ENCODE measurements around the gene ELFN2.

The ELFN2 gene

DNA sequence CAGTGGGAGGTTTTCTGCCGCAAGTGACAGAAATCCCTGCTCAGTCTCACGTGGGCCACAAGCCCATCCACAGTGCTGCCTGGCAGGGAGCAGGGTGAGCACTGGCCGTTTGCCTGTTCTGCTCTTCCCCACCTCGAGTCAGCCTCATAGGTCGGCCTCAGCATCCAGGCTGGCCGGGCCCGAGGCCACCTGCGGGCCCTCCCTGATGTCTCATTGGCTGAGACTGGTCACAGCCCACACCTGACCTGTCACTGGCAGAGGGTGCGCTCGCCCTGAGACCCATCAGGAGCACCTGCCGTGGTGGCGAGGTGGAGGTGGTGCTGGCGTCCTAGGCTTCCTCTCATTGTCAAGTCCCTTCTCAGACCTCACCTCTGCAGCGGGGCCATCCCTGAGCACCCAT lies 72.1 kb downstream of the ELFN2 start:
- no peak overlapping the region for H3K27ac ChIP-seq

DNA sequence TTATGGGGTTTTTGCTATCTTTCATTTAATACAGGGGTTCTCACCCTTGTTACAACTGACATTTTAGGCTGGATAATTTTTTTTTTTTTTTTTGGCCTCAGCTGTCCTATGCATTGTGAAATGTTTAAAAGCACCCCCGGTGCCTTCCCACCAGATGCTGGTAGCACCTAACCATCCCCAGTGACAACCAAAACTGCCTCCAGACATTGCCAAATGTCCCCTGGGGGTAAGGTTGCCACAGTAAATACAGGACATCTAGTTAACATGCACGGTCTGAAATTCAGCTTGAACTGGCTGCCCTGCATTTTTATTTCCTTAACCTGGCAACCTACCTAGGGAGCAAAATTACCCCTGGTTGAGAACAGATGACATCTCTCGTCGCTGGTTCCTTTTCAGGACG lies 72.6 kb downstream of the ELFN2 start:
- no peak overlapping the region for H3K27ac ChIP-seq
- TF ChIP-seq CTCF (IDR thresholded peaks at IDR 0.05) (no peak), ZFX (IDR thresholded peaks at IDR 0.05; ENCODE audit: borderline replicate concordance) (no peak)

More for the DNA sequence above, 72.1 kb downstream of the ELFN2 start:
- TF ChIP-seq CTCF (IDR thresholded peaks at IDR 0.05) = no peak
- TF ChIP-seq ZFX (IDR thresholded peaks at IDR 0.05; ENCODE audit: borderline replicate concordance) = no peak

- TF ChIP-seq CTCF (IDR thresholded peaks at IDR 0.05) = no peak
- no peak for TF ChIP-seq ZFX (IDR thresholded peaks at IDR 0.05; ENCODE audit: borderline replicate concordance)
- no peak overlapping the region for H3K27ac ChIP-seq
These were observed 73.0 kb downstream of the ELFN2 start for GRCh38 chr22:37354261-37354660.

- TF ChIP-seq CTCF (IDR thresholded peaks at IDR 0.05) = no peak
- TF ChIP-seq ZFX (IDR thresholded peaks at IDR 0.05; ENCODE audit: borderline replicate concordance) = no peak
- H3K27ac ChIP-seq = no peak overlapping the region
These were observed 73.4 kb downstream of the ELFN2 start for GRCh38 chr22:37353839-37354238.

DNA sequence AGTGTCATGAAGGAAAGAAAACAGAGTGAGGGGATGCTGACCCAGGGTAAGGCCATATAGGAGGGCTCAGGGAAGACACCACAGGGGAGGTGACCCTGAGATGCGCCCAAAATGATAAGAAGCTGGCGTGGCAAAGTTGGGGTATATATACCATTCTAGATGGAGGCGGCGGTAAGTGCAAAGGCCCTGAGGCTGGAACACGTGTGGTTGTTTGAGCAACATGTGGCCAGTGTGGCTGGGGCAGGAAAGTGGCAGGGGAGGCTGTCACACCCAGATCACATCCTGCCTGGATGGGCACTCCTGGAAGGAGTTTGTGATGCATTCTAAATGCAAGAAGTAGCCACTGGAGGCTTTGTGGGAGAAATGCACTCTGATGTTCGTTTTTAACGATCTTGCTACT lies 74.8 kb downstream of the ELFN2 start:
- TF ChIP-seq ZFX (IDR thresholded peaks at IDR 0.05; ENCODE audit: borderline replicate concordance) (no peak), CTCF (IDR thresholded peaks at IDR 0.05) (no peak)
- H3K27ac ChIP-seq = no peak overlapping the region

DNA sequence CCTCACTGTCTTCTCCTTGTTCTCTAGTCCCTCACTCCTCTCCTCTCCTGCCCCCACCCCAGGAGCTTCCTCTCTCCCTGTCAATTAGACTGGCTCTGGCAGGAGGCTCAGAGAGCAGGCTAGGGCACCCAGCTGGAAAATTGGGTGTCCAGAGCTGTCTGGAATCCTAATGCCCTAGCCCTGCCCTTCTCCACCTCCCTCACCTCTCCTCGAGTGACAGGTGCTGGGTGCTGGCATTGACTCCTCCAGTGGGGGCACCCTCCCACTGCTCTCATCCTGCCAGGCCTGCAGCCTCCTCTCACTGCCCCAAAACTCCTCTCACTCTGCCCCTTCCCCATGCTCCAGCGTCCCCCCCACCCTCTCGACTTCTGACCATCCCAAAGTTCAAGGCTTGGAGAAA lies 76.0 kb downstream of the ELFN2 start:
- no peak overlapping the region for H3K27ac ChIP-seq
- TF ChIP-seq ZFX (IDR thresholded peaks at IDR 0.05; ENCODE audit: borderline replicate concordance) = no peak

DNA sequence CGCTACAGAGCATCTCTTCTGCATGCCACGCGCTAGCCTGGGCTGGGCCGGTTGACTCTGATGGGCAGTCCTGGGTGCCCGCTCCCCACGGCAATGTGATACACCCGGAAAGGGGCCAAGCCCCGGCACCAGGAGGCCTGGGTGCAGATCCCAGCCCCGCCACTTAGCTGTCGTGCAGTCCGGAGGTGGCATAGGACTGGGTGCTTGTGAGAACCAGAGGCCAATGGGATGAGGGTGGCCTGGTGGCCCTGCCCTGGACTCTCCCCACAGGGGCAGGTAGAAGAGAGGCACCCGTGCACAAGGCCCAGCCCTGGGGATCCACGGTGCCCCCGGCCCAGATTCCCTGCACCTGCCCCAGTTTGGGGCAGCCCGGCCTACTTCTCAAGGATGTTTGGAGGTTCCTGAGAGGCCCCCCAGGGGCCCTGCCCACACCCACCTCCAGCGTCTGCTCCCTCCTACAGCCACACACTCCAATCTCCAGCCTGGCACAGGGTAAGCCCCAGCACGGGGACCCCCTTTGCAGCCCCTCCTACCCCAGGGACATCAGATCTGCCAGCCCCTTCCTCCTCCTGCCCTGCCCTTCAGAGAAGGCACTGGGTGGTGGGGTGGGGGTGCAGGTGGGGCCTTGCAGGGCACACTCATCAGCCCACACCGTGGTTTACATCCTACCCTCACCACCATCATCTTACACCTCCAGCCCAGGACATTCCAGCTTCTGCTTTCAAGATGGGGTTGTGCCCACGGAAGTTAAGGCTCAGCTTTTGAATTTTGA lies 78.0 kb downstream of the ELFN2 start:
- no peak for TF ChIP-seq ZFX (IDR thresholded peaks at IDR 0.05; ENCODE audit: borderline replicate concordance)
- TF ChIP-seq CTCF (IDR thresholded peaks at IDR 0.05) = no peak
- no peak overlapping the region for H3K27ac ChIP-seq

- TF ChIP-seq ZFX (IDR thresholded peaks at IDR 0.05; ENCODE audit: borderline replicate concordance) (no peak), CTCF (IDR thresholded peaks at IDR 0.05) (no peak)
- H3K27ac ChIP-seq = no peak overlapping the region
These were observed 80.8 kb downstream of the ELFN2 start for GRCh38 chr22:37346505-37346895.
